HG02870 (cell line): ENCODE results near the gene SDC3.

Experiments used
- ATAC-seq: cut with Tn5 transposase; IDR thresholded peaks from one replicate; pipeline ENCODE4 v1.9.1; 2021; ENCODE audit warnings: mild to moderate bottlenecking, moderate library complexity; ENCODE audit not compliant: unreplicated experiment

The SDC3 gene

GRCh38 chr1:30855686-30856259 lies 52.8 kb downstream of the SDC3 start:
- no peak for ATAC-seq

GRCh38 chr1:30853350-30853749 lies 55.2 kb downstream of the SDC3 start:
- no peak for ATAC-seq

- no peak for ATAC-seq
Observed at GRCh38 chr1:30852026-30852425, 56.5 kb downstream of the SDC3 start.

- no peak for ATAC-seq
Observed at GRCh38 chr1:30851286-30851685, 57.3 kb downstream of the SDC3 start.

- ATAC-seq: no peak
Observed at GRCh38 chr1:30850607-30851006, 58.0 kb downstream of the SDC3 start.

GRCh38 chr1:30848130-30848529 lies 60.4 kb downstream of the SDC3 start:
- no peak for ATAC-seq

- ATAC-seq: no peak
Observed at GRCh38 chr1:30847358-30847972, 61.1 kb downstream of the SDC3 start.

GRCh38 chr1:30846587-30846986 lies 62.0 kb downstream of the SDC3 start:
- no peak for ATAC-seq

GRCh38 chr1:30845904-30846290 lies 62.7 kb downstream of the SDC3 start:
- no peak for ATAC-seq

- ATAC-seq: no peak
Observed at GRCh38 chr1:30845237-30845903, 63.2 kb downstream of the SDC3 start.

- ATAC-seq: no peak
Observed at GRCh38 chr1:30844631-30845030, 63.9 kb downstream of the SDC3 start.

- no peak for ATAC-seq
Observed at GRCh38 chr1:30842697-30843354, 65.7 kb downstream of the SDC3 start.

GRCh38 chr1:30840904-30841598 lies 67.5 kb downstream of the SDC3 start:
- no peak for ATAC-seq

GRCh38 chr1:30839827-30840359 lies 68.7 kb downstream of the SDC3 start:
- no peak for ATAC-seq

GRCh38 chr1:30838996-30839395 lies 69.6 kb downstream of the SDC3 start:
- ATAC-seq: no peak

GRCh38 chr1:30837653-30838052 lies 70.9 kb downstream of the SDC3 start:
- ATAC-seq: no peak

GRCh38 chr1:30834253-30834652 lies 74.3 kb downstream of the SDC3 start:
- ATAC-seq: no peak

GRCh38 chr1:30830537-30830936 lies 78.0 kb downstream of the SDC3 start:
- no peak for ATAC-seq

- ATAC-seq: no peak
Observed at GRCh38 chr1:30829889-30830288, 78.7 kb downstream of the SDC3 start.

GRCh38 chr1:30824736-30825429 lies 83.7 kb downstream of the SDC3 start:
- no peak for ATAC-seq
